Ascending aorta (tissue), 2 donors: Measurements from ENCODE around the gene ABCF2. TPM values are rescaled to one million over a fixed set of nuclear protein-coding genes. Genes with fewer than 3 reads are reported as not detected.

Experiments
- DNase-seq, 2 donors: peaks; one replicate each; pipeline ENCODE4 v3.0.0-alpha.2; 2019; ENCODE audit warnings: low spot score in 2 of 2
- H3K27ac ChIP-seq, 2 donors: fragments of 200-600 bp; sonication (generic); one replicate each; pipeline ENCODE4 v1.5.1; 2016 to 2017; ENCODE audit warnings: mild to moderate bottlenecking in 1 of 2
- H3K27me3 ChIP-seq: fragments of 200-600 bp; sonication (generic); one replicate; pipeline ENCODE4 v1.5.1; 2017
- H3K36me3 ChIP-seq, 2 donors: fragments of 200-600 bp; sonication (generic); one replicate each; pipeline ENCODE4 v1.5.1; 2016
- H3K4me1 ChIP-seq, 2 donors: fragments of 200-600 bp; sonication (generic); one replicate each; pipeline ENCODE4 v1.5.1; 2016 to 2017; ENCODE audit warnings: mild to moderate bottlenecking in 1 of 2
- H3K4me3 ChIP-seq, 2 donors: fragments of 200-600 bp; sonication (generic); one replicate each; pipeline ENCODE4 v1.5.1; 2016 to 2017; ENCODE audit warnings: mild to moderate bottlenecking in 1 of 2
- H3K9me3 ChIP-seq, 2 donors: fragments of 200-600 bp; sonication (generic); one replicate each; pipeline ENCODE4 v1.5.1; 2016
- intact Hi-C: fragments of 100-400 bp; cut with DNase I; formaldehyde crosslinking; loops from one replicate; pipeline ENCODE4 v1.15.1; 2023
- total RNA-seq: library from RNA; depleted of rRNA; stranded (reverse); fragments of >200 nt; gene quantifications from one replicate; pipeline ENCODE4 v1.1.0, GENCODE V29; 2016
- TF ChIP-seq, protein P1 (sequence below), 3 experiments: fragments of 200-600 bp in 2 of 3; fragments of 450-650 bp in 1 of 3; sonication (generic) in 2 of 3; IDR thresholded peaks; one replicate each; pipeline ENCODE4 v1.5.1; 2016 to 2019; ENCODE audit warnings: antibody characterized with exemption in 3 of 3, mild to moderate bottlenecking in 1 of 3, moderate library complexity in 1 of 3

The ABCF2 gene
- total RNA-seq, 1 donor from 2014 or later, result 85.3 TPM

DNA sequence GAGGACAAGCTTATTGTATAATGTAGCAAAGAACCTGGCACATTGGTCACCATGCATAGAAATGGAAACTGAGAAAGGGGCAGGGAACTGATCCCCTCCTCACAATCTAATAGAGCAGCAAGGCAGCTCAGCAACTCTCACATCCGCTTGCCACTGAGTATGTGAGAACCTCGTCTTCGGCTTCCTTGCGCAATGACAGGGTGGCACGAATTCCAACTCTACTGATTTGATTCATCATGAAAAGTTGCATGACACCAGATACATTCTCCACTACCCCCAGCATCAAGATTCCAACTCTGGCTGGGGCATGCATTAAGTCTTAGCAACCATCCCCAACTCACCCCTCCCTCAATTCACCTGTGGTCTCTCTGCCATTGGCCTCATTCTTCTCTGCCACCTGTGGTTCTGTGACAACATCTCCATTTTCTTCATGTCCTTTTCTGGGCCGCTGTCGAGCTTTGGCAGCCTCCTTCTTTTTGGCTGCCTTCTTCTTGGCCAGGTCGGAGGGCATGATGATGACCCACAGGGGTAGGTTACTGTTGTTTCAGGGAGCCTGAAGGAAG lies 976 bp downstream of the ABCF2 start:
- peaks cover 7 to 8% of the 10 kb centered on the region in 2 donors for H3K4me1 ChIP-seq
- peaks cover 33 to 36% of the 10 kb centered on the region in 2 donors for H3K36me3 ChIP-seq
- no peak for DNase-seq
- intact Hi-C loops, result loop anchor here (2.0 to 5.0 kb wide), 2 partner anchors 76 to 197 kb away; partner anchors contain the start of gene ABCB8
- H3K4me3 ChIP-seq, result peak overlapping the region; percentile 79 to 94
- no peaks in the 10 kb centered on the region for H3K9me3 ChIP-seq
- no peak overlapping the region for H3K27ac ChIP-seq
- TF ChIP-seq, protein P1, sequence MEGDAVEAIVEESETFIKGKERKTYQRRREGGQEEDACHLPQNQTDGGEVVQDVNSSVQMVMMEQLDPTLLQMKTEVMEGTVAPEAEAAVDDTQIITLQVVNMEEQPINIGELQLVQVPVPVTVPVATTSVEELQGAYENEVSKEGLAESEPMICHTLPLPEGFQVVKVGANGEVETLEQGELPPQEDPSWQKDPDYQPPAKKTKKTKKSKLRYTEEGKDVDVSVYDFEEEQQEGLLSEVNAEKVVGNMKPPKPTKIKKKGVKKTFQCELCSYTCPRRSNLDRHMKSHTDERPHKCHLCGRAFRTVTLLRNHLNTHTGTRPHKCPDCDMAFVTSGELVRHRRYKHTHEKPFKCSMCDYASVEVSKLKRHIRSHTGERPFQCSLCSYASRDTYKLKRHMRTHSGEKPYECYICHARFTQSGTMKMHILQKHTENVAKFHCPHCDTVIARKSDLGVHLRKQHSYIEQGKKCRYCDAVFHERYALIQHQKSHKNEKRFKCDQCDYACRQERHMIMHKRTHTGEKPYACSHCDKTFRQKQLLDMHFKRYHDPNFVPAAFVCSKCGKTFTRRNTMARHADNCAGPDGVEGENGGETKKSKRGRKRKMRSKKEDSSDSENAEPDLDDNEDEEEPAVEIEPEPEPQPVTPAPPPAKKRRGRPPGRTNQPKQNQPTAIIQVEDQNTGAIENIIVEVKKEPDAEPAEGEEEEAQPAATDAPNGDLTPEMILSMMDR (IDR thresholded peaks at IDR 0.05), result no peak
- no peaks in the 10 kb centered on the region for H3K27me3 ChIP-seq

DNA sequence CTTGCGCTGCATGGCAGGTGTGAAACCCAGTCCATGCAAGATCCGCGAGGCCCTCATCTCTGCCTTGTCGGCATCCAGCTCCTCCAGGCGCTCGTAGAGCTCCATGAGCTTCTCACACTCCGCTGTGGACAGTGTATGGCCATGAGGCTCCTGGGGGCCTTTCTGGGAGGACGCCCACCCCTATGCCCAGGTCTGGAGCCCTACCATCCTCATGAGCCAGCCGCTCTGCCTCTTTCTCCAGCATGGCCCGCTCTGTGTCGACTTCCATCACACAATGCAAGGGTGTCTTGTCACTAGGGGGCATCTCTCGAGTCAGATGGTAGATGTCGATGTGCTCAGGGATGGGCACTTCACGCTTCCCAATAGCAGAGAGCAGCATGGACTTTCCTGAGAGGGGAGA lies 3.3 kb downstream of the ABCF2 start:
- Histone ChIP-seq H3K27ac (no peak overlapping the region), H3K9me3 (no peaks in the 10 kb centered on the region), H3K4me3 (no peak overlapping the region), H3K4me1 (peaks cover 7 to 8% of the 10 kb centered on the region in 2 donors), H3K27me3 (no peaks in the 10 kb centered on the region), H3K36me3 (peaks cover 56 to 59% of the 10 kb centered on the region in 2 donors)
- DNase-seq, result no peak
- TF ChIP-seq, protein P1 (IDR thresholded peaks at IDR 0.05), result no peak
- intact Hi-C loops, result no loop called here

DNA sequence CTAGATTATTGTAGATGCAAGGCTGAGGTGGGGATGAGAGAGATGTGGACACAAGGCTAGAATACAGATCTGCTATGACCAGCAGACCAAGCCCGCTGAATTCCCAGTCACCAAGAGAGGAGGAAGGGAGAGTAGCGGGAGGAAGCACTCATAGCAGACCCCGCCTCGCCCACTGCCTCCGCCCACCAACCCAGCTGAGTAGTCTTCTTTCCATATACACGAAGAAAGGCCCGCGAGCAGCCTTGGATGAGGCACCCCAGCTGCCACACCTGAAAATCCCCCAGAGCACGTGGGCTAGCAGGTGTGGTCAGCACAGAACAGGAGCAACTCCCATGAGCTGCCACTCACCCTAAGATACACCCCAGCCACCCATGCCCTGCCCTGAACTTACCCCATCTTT lies 8.8 kb downstream of the ABCF2 start:
- H3K36me3 ChIP-seq, result peaks cover 88 to 97% of the 10 kb centered on the region in 2 donors
- H3K4me3 ChIP-seq, result no peak overlapping the region
- DNase-seq, result no peak
- no peaks in the 10 kb centered on the region for H3K27me3 ChIP-seq
- intact Hi-C loops, result no loop called here
- H3K9me3 ChIP-seq, result no peaks in the 10 kb centered on the region
- H3K4me1 ChIP-seq, result no peaks in the 10 kb centered on the region
- TF ChIP-seq, protein P1 (IDR thresholded peaks at IDR 0.05), result no peak
- H3K27ac ChIP-seq, result no peak overlapping the region

GRCh38 chr7:151215396-151215795 lies 11.6 kb downstream of the ABCF2 start:
- H3K4me3 ChIP-seq, result no peak overlapping the region
- peaks cover 69 to 81% of the 10 kb centered on the region in 2 donors for H3K36me3 ChIP-seq
- no peaks in the 10 kb centered on the region for H3K4me1 ChIP-seq
- intact Hi-C loops, result no loop called here
- H3K27me3 ChIP-seq, result no peaks in the 10 kb centered on the region
- no peak overlapping the region for H3K27ac ChIP-seq
- TF ChIP-seq, protein P1 (IDR thresholded peaks at IDR 0.05), result no peak
- no peaks in the 10 kb centered on the region for H3K9me3 ChIP-seq
- no peak for DNase-seq

DNA sequence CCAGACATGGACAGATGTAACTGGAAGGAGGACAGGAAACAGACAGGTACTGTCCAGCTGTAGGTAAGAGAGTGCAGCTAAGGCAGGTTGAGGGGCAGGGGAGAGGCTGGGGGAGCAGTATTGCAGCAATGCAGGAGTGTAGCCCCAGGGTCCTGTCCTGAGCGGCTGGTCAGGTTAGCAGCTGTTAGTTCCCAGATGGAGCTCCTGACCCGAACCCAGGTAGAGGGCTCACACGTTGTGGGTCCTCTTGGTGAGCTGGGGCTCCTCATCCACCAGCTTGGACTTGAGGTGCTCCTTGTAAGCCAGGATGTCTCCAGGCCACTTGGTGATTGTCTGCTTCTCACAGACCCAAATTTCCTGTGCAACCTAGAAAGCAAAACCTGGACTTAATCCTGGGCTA lies 13.2 kb downstream of the ABCF2 start:
- no peak for DNase-seq
- TF ChIP-seq, protein P1 (IDR thresholded peaks at IDR 0.05), result no peak
- H3K27me3 ChIP-seq, result no peaks in the 10 kb centered on the region
- intact Hi-C loops, result no loop called here
- no peaks in the 10 kb centered on the region for H3K9me3 ChIP-seq
- H3K4me1 ChIP-seq, result no peaks in the 10 kb centered on the region
- no peak overlapping the region for H3K4me3 ChIP-seq
- H3K36me3 ChIP-seq, result peaks cover 53 to 66% of the 10 kb centered on the region in 2 donors
- no peak overlapping the region for H3K27ac ChIP-seq

- TF ChIP-seq, protein P1 (IDR thresholded peaks at IDR 0.05), result no peak
- intact Hi-C loops, result no loop called here
- no peak for DNase-seq
- Histone ChIP-seq H3K36me3 (peaks cover 42 to 54% of the 10 kb centered on the region in 2 donors), H3K27ac (no peak overlapping the region), H3K9me3 (no peaks in the 10 kb centered on the region), H3K27me3 (no peaks in the 10 kb centered on the region), H3K4me3 (no peak overlapping the region), H3K4me1 (no peaks in the 10 kb centered on the region)
Observed at GRCh38 chr7:151212626-151213025, 14.4 kb downstream of the ABCF2 start.
